ENCODE data around the gene POU6F2. TPM values are rescaled to one million over a fixed set of nuclear protein-coding genes. Genes with fewer than 3 reads are reported as not detected.
A peak's percentile ranks its signal among the peaks of the same experiment; 100 is the strongest.

POU6F2 gene
- total and polyA plus RNA-seq, 2 of the 4 experiments (the other 2 are of a cell fraction), result not detected

DNA sequence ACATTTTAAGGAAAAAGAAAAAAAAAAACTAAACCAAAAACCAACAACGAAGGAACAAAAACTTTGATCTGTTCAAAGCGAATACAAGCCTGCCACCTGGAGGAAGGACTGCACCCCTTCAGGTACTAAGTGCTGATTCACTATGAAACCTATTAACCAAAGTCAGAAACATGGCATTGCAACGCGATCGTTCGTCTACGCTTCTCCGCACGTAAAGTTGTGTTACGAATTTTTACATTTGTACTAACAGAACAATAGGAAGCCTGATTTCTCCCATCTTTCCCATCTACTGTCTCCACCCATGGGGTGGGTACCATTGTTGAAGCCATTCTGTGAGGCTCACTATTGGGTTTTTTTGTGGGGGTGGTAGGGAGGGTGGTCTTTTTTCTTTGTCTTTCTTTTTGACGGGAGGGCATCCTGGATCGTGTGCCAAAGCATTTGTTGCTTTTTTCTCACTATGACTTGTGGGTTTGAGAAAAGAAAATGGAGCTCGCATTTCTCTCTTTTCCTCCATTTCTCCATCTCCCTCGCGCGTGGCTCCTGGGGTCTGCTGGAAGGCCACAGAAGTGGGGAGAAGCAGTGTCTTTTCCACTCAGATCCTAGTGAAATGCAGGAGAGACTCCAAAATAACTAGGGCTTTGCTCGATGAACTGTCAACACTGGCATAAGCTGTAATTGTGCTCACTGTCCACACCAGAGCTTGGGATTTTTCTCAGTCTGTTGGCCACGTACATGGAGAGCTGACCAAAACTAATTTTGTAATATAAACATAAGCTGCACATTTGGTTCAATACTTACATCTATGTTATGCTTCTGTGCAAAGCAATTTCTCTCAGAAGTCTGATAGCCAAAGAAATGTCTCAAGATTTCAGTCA lies 487.6 kb downstream of the POU6F2 start:
- POLR2A ChIA-PET (ENCODE audit: unreplicated experiment), result no interaction called here
- peak overlapping the region; percentile 54 for H2AFZ ChIP-seq (replicated peaks; ENCODE audit: low read length, poor library complexity)

More for the DNA sequence above, 487.6 kb downstream of the POU6F2 start:
- peak; percentile 86 for ATAC-seq (ENCODE audit: low read depth)
- Histone ChIP-seq H3K27me3 (ENCODE audit: control insufficient read depth, insufficient read depth, low read length) (peaks cover 4% of the 10 kb centered on the region), H2BK120ac (ENCODE audit: low read depth, low read length) (no peak overlapping the region), H3K9ac (ENCODE audit: low read depth, low read length) (no peak overlapping the region), H3K36me3 (ENCODE audit: control insufficient read depth, insufficient read depth, low read length) (no peaks in the 10 kb centered on the region), H3K56ac (ENCODE audit: extremely low read depth, insufficient read depth, low read length) (no peak overlapping the region), H3K18ac (ENCODE audit: low read depth, low read length) (no peak overlapping the region), H3K27ac (ENCODE audit: insufficient read depth, low read length) (no peak overlapping the region), H4K20me1 (ENCODE audit: insufficient read depth, low read length) (no peaks in the 10 kb centered on the region), H2BK20ac (ENCODE audit: low read depth, low read length) (no peak overlapping the region), H4K8ac (ENCODE audit: low read depth in 2 of 2, low read length in 2 of 2) (no peak overlapping the region), H4K91ac (ENCODE audit: insufficient read depth, low read depth, low read length) (no peak overlapping the region), H2AK9ac (replicated peaks; ENCODE audit: low read depth, low read length, poor library complexity) (no peak overlapping the region), H3K4me2 (ENCODE audit: low read depth, low read length) (peak overlapping the region; percentile 12), H2AK5ac (ENCODE audit: low read depth, low read length) (no peak overlapping the region), H3K9me1 (ENCODE audit: insufficient read depth, low read length) (no peaks in the 10 kb centered on the region), H3K14ac (replicated peaks; ENCODE audit: low read depth, low read length) (no peak overlapping the region), H3K4me3 (ENCODE audit: insufficient read depth, low read depth, low read length) (no peak overlapping the region), H3K23ac (ENCODE audit: low read depth, low read length) (no peak overlapping the region), H3K9me3 (ENCODE audit: control insufficient read depth, insufficient read depth, low read length) (no peaks in the 10 kb centered on the region), H2BK5ac (ENCODE audit: low read depth, low read length, poor library complexity, severe bottlenecking) (no peak overlapping the region), H3K79me1 (ENCODE audit: low read depth in 1 of 2, low read length in 2 of 2) (no peaks in the 10 kb centered on the region), H4K5ac (ENCODE audit: low read depth, low read length) (no peak overlapping the region), H2BK15ac (ENCODE audit: low read depth, low read length) (no peak overlapping the region), H3K4me1 (ENCODE audit: control insufficient read depth, insufficient read depth, low read length) (no peaks in the 10 kb centered on the region), H3K4ac (ENCODE audit: low read depth, low read length) (no peak overlapping the region)
- intact Hi-C loops (cut with micrococcal nuclease) (loop anchor here (1.0 to 10.0 kb wide), 4 partner anchors 390 to 1066 kb away; no protein-coding TSS in a partner anchor), in situ Hi-C loops (cut with MboI; ENCODE audit: low sequenced_read_pairs) (loop anchor here (25.0 kb wide), 2 partner anchors 528 to 678 kb away; no protein-coding TSS in a partner anchor), dilution Hi-C loops (cut with HindIII; ENCODE audit: low sequenced_read_pairs, unreplicated experiment) (no loop called here)
- BruUV-seq (replicated peaks), result no TSS peak
- 80% methylated on average over 1 of the region's 18 CpGs; no CpG with 5 or more reads in 1 of the 2 experiments for WGBS, 2 experiments (ENCODE audit: extremely low coverage in 2 of 2, insufficient read length in 1 of 2)
- TF ChIP-seq RAD21 (IDR thresholded peaks at IDR 0.05; ENCODE audit: low read length) (peak; percentile 76), POLR2A (IDR thresholded peaks at IDR 0.05; ENCODE audit: low read depth, low read length) (no peak), NFE2L2 (IDR thresholded peaks at IDR 0.05; ENCODE audit: low read depth, low read length) (peak; percentile 79; the same call in 1 of the 2 replicates), MXI1 (IDR thresholded peaks at IDR 0.05; ENCODE audit: borderline replicate concordance, low read depth, low read length) (no peak), RCOR1 (IDR thresholded peaks at IDR 0.05; ENCODE audit: insufficient replicate concordance, low read length) (no peak), MAZ (IDR thresholded peaks at IDR 0.05; ENCODE audit: borderline replicate concordance, low read depth, low read length) (no peak), FOS (IDR thresholded peaks at IDR 0.05; ENCODE audit: low read depth, low read length) (no peak), MAFK (IDR thresholded peaks at IDR 0.05; ENCODE audit: low read depth, low read length) (no peak), CEBPB (IDR thresholded peaks at IDR 0.05; ENCODE audit: low read depth, low read length) (no peak), BHLHE40 (IDR thresholded peaks at IDR 0.05; ENCODE audit: low read depth, low read length) (no peak), SMC3 (IDR thresholded peaks at IDR 0.05; ENCODE audit: low read depth, low read length) (peak; percentile 53)
- TF ChIP-seq, protein P1, sequence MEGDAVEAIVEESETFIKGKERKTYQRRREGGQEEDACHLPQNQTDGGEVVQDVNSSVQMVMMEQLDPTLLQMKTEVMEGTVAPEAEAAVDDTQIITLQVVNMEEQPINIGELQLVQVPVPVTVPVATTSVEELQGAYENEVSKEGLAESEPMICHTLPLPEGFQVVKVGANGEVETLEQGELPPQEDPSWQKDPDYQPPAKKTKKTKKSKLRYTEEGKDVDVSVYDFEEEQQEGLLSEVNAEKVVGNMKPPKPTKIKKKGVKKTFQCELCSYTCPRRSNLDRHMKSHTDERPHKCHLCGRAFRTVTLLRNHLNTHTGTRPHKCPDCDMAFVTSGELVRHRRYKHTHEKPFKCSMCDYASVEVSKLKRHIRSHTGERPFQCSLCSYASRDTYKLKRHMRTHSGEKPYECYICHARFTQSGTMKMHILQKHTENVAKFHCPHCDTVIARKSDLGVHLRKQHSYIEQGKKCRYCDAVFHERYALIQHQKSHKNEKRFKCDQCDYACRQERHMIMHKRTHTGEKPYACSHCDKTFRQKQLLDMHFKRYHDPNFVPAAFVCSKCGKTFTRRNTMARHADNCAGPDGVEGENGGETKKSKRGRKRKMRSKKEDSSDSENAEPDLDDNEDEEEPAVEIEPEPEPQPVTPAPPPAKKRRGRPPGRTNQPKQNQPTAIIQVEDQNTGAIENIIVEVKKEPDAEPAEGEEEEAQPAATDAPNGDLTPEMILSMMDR (conservative IDR thresholded peaks at IDR 0.05; ENCODE audit: low read depth, low read length), result peak; percentile 72
- peak; percentile 63 for DNase-seq
- CTCF ChIA-PET, result interaction anchor here (0.8 to 1.2 kb wide), 3 partner anchors 18 to 50 kb away, joined by 3 to 5 read pairs (median 3); no protein-coding TSS in a partner anchor

All from IMR-90 (cell line).